AG04450 (cell line): ENCODE data around the gene CLIP2. TPM values are rescaled to one million over a fixed set of nuclear protein-coding genes. Genes with fewer than 3 reads are reported as not detected.
"Not testable (repeated sequence)": the region's sequence is repeated elsewhere in the genome, so short reads cannot be mapped to it uniquely, and the experiment has no call there.

Experiments used
- CTCF ChIA-PET: fragments of 300-600, 350-600 bp; formaldehyde crosslinking; extraction: SDS; loops from one replicate; lab custom pipeline; 2022; ENCODE audit warnings: antibody characterized with exemption, inconsistent platforms; lab: Charles Lee
- POLR2A ChIA-PET: fragments of 350-600 bp; formaldehyde crosslinking; extraction: SDS; loops from one replicate; lab custom pipeline; 2021; ENCODE audit warnings: antibody characterized with exemption, inconsistent platforms; lab: Yijun Ruan, JAX
- DNase-seq: peaks from one replicate; pipeline ENCODE4 v3.0.0-alpha.2; 2011; ENCODE audit warnings: low read depth, low spot score
- H3K27ac ChIP-seq: one replicate; pipeline ENCODE4 v1.5.1; 2012; ENCODE audit warnings: low read depth, low read length, control low read depth
- H3K27me3 ChIP-seq: one replicate; pipeline ENCODE4 v1.6.0; 2012; ENCODE audit warnings: low read length; ENCODE audit not compliant: control insufficient read depth, insufficient read depth
- H3K4me3 ChIP-seq: 2 replicates; pipeline ENCODE4 v1.5.1; 2011; ENCODE audit warnings: mild to moderate bottlenecking, low read depth, low read length, control low read depth
- H3K9me3 ChIP-seq: 2 replicates; pipeline ENCODE4 v1.5.1; 2012; ENCODE audit warnings: low read length; ENCODE audit not compliant: control insufficient read depth, insufficient read depth
- CTCF ChIP-seq: IDR thresholded peaks from 2 replicates; pipeline ENCODE4 v1.5.1; 2011; ENCODE audit warnings: low read depth, low read length, control low read depth, inconsistent platforms
- polyA plus RNA-seq: library from polyadenylated mRNA; depleted of rRNA; stranded (reverse); fragments of >200 nt; gene quantifications from 2 replicates; pipeline ENCODE4 v1.2.3, GENCODE V29; 2011

Gene CLIP2
- polyA plus RNA-seq, 1 experiment: 7.2 TPM

- DNase-seq: no peak
- Histone ChIP-seq H3K27ac (no peak overlapping the region), H3K4me3 (no peak overlapping the region), H3K27me3 (no peaks in the 10 kb centered on the region), H3K9me3 (peaks cover 14% of the 10 kb centered on the region)
- CTCF ChIA-PET: no interaction called here
- POLR2A ChIA-PET: no interaction called here
- TF ChIP-seq CTCF: no peak
Observed at GRCh38 chr7:74350751-74351150, 61.5 kb downstream of the CLIP2 start.

- no peak overlapping the region for H3K27ac ChIP-seq
- no peaks in the 10 kb centered on the region for H3K27me3 ChIP-seq
- DNase-seq: no peak
- H3K4me3 ChIP-seq: no peak overlapping the region
- TF ChIP-seq CTCF: no peak
- POLR2A ChIA-PET: no interaction called here
- CTCF ChIA-PET: no interaction called here
- H3K9me3 ChIP-seq: peaks cover 22% of the 10 kb centered on the region
Observed at GRCh38 chr7:74351836-74352235, 62.6 kb downstream of the CLIP2 start.

- H3K9me3 ChIP-seq: peaks cover 26% of the 10 kb centered on the region
- H3K27ac ChIP-seq, H3K27me3 ChIP-seq, DNase-seq, H3K4me3 ChIP-seq: not testable (repeated sequence)
- POLR2A ChIA-PET: interaction anchor here (1.0 kb wide), 1 partner anchor 73 kb away, joined by 3 read pairs; no protein-coding TSS in a partner anchor
- CTCF ChIA-PET: interaction anchor here (0.7 to 1.6 kb wide), 3 partner anchors 48 to 150 kb away, joined by 4 to 8 read pairs (median 7); no protein-coding TSS in a partner anchor
Observed at GRCh38 chr7:74352551-74353138, 63.4 kb downstream of the CLIP2 start.

GRCh38 chr7:74354009-74354408 lies 64.8 kb downstream of the CLIP2 start:
- Histone ChIP-seq H3K27ac (no peak overlapping the region), H3K9me3 (peaks cover 26% of the 10 kb centered on the region), H3K27me3 (no peaks in the 10 kb centered on the region), H3K4me3 (no peak overlapping the region)
- no peak for TF ChIP-seq CTCF
- CTCF ChIA-PET: interaction anchor here (1.6 kb wide), 1 partner anchor 47 kb away, joined by 8 read pairs; no protein-coding TSS in a partner anchor
- DNase-seq: no peak
- POLR2A ChIA-PET: no interaction called here

GRCh38 chr7:74355091-74355490 lies 65.9 kb downstream of the CLIP2 start:
- Histone ChIP-seq H3K27me3 (no peaks in the 10 kb centered on the region), H3K9me3 (peaks cover 26% of the 10 kb centered on the region), H3K27ac (peak overlapping the region; percentile 21), H3K4me3 (no peak overlapping the region)
- peak; percentile 49 for DNase-seq
- CTCF ChIA-PET: interaction anchor here (0.6 kb wide), 1 partner anchor 50 kb away, joined by 7 read pairs; no protein-coding TSS in a partner anchor
- TF ChIP-seq CTCF: no peak
- POLR2A ChIA-PET: interaction anchor here (0.6 kb wide), 1 partner anchor 10 kb away, joined by 3 read pairs; no protein-coding TSS in a partner anchor
